ENCODE results near the gene RTN4IP1.

RTN4IP1 gene

GRCh38 chr6:106629103-106629858 is at the start of gene RTN4IP1, which contains the start of gene QRSL1:
Gene RTN4IP1 (minus strand): TSS chr6:106629498. CDS start chr6:106629021, 477 bp downstream.
Gene QRSL1 (plus strand): TSS chr6:106629578. CDS start chr6:106629682, 104 bp downstream.
- DNase-seq (ENCODE audit: low spot score): peak; percentile 94

GRCh38 chr6:106677282-106677681 is 48.0 kb upstream of the RTN4IP1 start:
- no peak for DNase-seq (ENCODE audit: low spot score)

- DNase-seq (ENCODE audit: low spot score): no peak
These were observed 45.4 kb upstream of the RTN4IP1 start for GRCh38 chr6:106674541-106675229.

- no peak for DNase-seq (ENCODE audit: low spot score)
These were observed 42.4 kb upstream of the RTN4IP1 start for GRCh38 chr6:106671651-106672050.

GRCh38 chr6:106670236-106670635 is 40.9 kb upstream of the RTN4IP1 start:
- DNase-seq (ENCODE audit: low spot score): no peak

GRCh38 chr6:106667022-106667402 is 37.7 kb upstream of the RTN4IP1 start:
- no peak for DNase-seq (ENCODE audit: low spot score)

GRCh38 chr6:106666282-106667021 is 37.2 kb upstream of the RTN4IP1 start:
- peak; percentile 27 for DNase-seq (ENCODE audit: low spot score)

GRCh38 chr6:106662458-106662857 is 33.2 kb upstream of the RTN4IP1 start:
- no peak for DNase-seq (ENCODE audit: low spot score)

- DNase-seq (ENCODE audit: low spot score): no peak
These were observed 30.6 kb upstream of the RTN4IP1 start for GRCh38 chr6:106659859-106660258.

GRCh38 chr6:106658469-106658868 is 29.2 kb upstream of the RTN4IP1 start:
- DNase-seq (ENCODE audit: low spot score): no peak

GRCh38 chr6:106648651-106649308 is 19.5 kb upstream of the RTN4IP1 start:
- DNase-seq (ENCODE audit: low spot score): no peak

- DNase-seq (ENCODE audit: low spot score): no peak
These were observed 13.8 kb upstream of the RTN4IP1 start for GRCh38 chr6:106643061-106643460.

- DNase-seq (ENCODE audit: low spot score): peak; percentile 11
These were observed 13.2 kb upstream of the RTN4IP1 start for GRCh38 chr6:106642476-106642875.

GRCh38 chr6:106639812-106640211 is 10.5 kb upstream of the RTN4IP1 start:
- no peak for DNase-seq (ENCODE audit: low spot score)

- DNase-seq (ENCODE audit: low spot score): no peak
These were observed 8.5 kb upstream of the RTN4IP1 start for GRCh38 chr6:106637717-106638341.

- DNase-seq (ENCODE audit: low spot score): peak; percentile 18
These were observed 7.9 kb upstream of the RTN4IP1 start for GRCh38 chr6:106637051-106637716.

- no peak for DNase-seq (ENCODE audit: low spot score)
These were observed 5.3 kb upstream of the RTN4IP1 start for GRCh38 chr6:106634565-106634964.

GRCh38 chr6:106631346-106631745 is 2.0 kb upstream of the RTN4IP1 start:
- DNase-seq (ENCODE audit: low spot score): no peak

GRCh38 chr6:106630366-106630765 is 1.1 kb upstream of the RTN4IP1 start:
- no peak for DNase-seq (ENCODE audit: low spot score)

GRCh38 chr6:106629859-106630163 is 513 bp upstream of the RTN4IP1 start:
- DNase-seq (ENCODE audit: low spot score): no peak

GRCh38 chr6:106628658-106629102 is 618 bp downstream of the RTN4IP1 start:
- peak; percentile 6 for DNase-seq (ENCODE audit: low spot score)

Data from Ammon's horn (tissue), 1 donor.